CD4-positive, alpha-beta T cell treated with Interleukin-6 at 100 ng/mL for 8 hours (primary cell): ENCODE results near the gene KRT74.

Experiments used
- DNase-seq: peaks from one replicate; pipeline ENCODE4 v3.0.0-alpha.2; 2020; ENCODE audit warnings: mixed read lengths, low spot score

KRT74 gene

DNA sequence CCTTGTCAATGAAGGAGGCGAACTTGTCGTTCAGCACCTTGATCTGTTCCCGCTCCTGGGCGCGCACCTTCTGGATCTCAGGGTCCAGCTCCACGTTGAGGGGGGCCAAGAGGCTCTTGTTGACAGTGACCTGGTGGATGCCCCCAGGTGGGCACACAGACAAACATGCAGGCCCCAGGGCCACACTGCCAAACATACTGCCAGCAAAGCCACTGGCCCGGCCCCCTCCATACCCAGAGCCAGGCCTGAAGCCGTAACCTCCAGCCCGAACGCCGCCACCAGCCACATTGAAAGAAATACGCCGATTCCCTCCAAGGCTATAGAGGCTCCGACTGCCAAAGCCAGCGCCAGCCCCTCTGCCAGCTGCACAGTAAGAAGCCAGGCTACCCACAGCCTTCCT lies 337 bp downstream of the KRT74 start:
- DNase-seq, result no peak

DNA sequence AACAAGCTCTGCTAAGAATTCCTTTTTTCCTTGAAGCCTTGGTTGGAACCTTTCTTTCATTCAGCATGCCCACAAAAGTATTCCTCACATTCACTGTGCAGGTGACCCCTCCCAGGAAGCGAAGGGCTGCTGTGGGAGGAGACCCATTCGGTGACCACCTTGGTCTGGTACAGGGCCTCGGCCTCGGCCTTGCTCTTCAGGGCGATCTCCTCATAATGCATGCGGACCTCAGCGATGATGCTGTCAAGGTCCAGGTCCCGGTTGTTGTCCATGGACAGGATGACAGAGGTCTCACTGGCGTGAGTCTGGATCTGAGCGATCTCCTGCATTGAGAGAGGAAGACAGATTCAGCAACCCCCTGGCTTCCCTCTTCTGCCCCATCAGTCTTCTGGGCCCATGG lies 3.1 kb downstream of the KRT74 start:
- DNase-seq, result no peak

DNA sequence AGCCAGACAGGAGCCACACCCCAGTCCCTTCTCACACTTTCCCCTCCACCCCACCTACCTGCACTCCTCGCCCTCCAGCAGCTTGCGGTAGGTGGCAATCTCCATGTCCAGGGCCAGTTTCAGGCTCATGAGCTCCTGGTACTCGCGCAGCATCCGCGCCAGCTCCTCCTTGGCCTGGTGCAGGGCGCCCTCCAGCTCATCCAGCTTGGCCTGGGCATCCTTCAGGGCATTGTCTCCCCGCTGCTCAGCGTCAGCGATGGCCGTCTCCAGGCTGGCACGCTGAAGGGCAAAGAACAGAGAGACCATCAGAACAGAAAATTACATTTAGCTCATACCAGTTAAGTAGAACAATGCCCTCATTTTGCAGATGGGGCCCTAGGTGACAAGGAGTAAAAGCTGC lies 5.5 kb downstream of the KRT74 start:
- DNase-seq, result no peak

- peak; percentile 7 for DNase-seq
Measured at GRCh38 chr12:52566847-52567291, 6.8 kb downstream of the KRT74 start.

GRCh38 chr12:52564582-52564981 lies 9.1 kb downstream of the KRT74 start:
- DNase-seq, result no peak

DNA sequence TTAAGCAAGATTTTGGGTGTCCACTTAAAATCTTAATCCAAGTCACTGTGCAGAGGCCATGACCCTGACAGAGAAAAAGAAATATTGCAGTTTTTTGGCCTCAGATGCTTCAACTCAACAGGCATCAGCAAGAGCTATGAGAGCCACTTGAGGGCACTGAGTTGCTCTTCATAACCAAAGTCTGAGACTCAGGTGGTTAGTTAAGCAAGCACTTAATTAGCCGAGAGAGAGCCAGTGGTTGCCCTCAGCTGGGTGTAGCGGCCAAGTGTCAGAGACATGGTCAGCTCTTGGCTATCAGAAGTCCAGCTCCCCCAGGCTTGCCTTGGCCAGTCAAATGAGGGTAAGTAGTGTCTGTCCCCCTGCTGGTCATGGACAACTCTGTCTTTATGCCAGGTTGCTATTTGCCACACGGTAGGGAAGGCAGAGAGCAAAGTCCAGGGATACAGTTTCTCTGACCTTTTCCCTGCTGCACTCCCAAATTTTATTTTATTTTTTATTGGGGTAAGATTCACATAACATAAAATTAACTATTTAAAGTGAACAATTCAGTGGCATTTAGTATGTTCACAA lies 11.7 kb downstream of the KRT74 start:
- DNase-seq, result no peak

GRCh38 chr12:52559979-52560378 lies 13.7 kb downstream of the KRT74 start:
- DNase-seq, result no peak

GRCh38 chr12:52558781-52559445 lies 14.7 kb downstream of the KRT74 start:
- no peak for DNase-seq

- no peak for DNase-seq
Measured at GRCh38 chr12:52557476-52557875, 16.2 kb downstream of the KRT74 start.

DNA sequence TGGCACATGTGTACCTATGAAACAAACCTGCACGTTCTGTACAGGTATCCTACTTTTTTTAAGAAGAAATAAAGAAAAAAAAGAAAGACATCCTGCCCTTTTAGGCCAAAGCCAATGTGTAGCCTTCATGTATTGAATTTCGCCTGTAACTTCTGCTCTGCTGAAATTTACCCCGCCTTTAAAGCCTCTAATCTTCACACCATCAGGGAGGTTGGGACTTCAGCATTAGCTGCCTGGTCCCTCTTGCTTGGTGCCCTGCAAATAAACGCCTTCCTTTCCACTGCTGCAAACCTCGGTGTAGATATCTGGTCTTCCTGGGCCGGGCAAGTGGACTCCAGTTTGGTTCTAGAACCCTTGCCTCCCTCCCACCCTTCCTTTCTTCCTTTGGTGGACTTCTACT lies 18.1 kb downstream of the KRT74 start:
- no peak for DNase-seq

DNA sequence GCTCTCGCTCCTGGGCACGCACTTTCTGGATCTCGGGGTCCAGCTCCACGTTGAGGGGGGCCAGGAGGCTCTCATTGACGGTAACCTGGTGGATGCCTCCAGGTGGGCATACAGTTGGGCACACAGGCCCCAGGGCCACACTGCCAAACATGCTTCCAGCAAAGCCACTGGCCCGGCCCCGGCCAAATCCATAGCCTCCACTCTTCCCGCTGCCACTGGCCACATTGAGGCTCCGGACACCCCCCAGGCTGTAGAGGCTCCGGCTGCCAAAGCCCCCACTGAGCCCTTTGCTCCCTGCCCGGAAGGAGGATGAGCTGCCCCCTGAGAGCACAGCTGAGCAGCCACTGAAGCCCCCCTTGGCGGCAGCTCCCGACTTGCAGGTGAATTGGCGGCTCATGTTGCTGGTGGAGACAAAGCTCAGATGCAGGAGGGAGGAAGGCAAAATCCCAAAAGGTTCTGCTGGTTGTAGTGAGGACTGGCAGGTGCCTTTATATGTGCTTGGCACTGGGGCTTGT lies 20.9 kb downstream of the KRT74 start, which contains the start of gene KRT71:
Gene KRT71, minus strand, starts transcription at position 465 of the 515 bp plus-strand sequence. Its CDS starts 68 bp downstream, at position 397.
- DNase-seq, result no peak

GRCh38 chr12:52552055-52552454 lies 21.6 kb downstream of the KRT74 start:
- no peak for DNase-seq

DNA sequence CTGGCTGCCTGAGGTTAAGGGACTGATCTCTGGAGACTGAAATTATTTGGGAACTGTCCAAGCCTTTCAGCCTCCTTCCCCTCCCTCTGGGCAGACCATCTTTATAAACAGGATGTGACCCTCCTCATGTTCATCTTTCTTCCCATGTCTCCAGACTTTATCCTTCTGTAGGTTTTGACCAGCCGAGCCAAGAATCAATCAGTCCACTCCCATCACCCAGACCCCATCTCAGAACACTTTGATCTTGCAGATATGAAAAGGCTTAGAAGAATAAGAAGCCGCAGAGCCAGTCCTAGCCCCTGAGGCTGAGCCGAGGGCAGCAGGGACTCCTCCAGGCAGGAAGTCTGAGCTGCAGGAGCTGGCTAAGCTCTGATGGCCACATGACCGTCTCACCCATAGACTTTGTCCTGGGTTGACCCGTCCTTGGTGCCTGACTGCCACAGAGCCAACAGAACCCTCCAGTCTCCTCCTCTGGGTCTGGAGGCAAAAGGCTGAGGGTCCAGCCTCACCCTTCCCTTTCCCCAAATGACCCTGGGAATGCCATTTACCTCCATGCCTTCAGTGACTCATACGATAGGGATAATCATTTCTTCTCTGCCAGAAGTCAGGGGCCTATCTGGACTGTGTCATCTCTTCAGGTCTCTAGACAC lies 22.3 kb downstream of the KRT74 start:
- no peak for DNase-seq

DNA sequence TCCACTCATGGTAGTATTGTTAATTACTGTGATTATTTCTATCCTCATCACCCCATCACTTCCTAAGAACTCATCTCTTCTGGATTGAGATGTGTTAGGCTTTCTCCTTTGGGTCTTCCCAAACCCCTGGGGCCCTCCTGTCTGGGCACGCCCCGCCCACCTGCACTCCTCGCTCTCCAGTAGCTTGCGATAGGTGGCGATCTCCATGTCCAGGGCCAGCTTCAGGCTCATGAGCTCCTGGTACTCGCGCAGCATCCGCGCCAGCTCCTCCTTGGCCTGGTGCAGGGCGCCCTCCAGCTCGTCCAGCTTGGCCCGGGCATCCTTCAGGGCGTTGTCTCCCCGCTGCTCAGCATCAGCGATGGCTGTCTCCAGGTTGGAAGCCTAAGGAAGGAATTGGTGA lies 27.5 kb downstream of the KRT74 start:
- no peak for DNase-seq

DNA sequence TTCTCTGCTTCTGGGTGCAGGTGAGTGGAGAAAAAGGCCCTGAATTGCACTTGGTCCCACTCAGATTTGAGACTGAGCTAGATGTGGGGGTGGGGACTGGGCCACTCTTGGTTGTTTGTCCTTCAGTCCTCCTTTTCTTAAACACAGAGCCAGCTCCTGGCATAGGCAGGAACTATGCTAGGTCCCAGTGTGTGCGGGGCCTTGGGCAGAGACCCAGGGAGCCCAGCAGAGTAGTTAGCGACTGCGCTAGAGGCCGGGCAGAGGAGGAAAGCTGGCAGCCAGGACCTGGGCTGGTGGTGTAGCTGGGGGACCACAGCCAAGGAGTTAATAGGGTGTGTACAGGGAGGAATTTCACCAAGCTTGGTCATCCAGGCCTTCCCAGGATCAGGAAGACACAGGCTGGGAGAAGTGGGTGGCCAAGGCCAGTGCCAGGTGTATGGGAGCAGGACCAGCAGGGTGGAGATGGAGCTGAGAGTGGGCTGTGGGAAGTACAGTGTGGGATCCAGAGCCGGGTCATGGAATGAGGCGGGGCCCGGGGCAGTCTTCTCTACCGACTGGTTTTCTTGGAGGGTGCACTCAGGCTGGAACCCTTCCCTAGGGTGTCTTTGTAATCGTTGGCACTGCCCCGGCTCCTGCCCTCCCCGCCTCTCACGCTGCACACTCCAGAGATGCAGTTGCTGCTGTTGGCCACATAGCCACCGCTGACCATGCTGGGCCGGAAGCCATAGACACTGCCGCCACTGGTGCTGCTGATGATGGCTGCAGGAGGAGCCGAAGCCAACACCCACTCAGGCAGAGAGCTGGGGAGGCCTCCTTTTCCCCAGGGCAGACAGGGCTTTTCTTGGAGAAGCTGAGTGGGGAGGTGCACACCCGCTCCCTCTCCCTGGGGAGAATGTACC lies 29.4 kb downstream of the KRT74 start:
- no peak for DNase-seq

GRCh38 chr12:52542785-52543318 lies 30.8 kb downstream of the KRT74 start:
- no peak for DNase-seq

- no peak for DNase-seq
Measured at GRCh38 chr12:52542157-52542556, 31.5 kb downstream of the KRT74 start.

DNA sequence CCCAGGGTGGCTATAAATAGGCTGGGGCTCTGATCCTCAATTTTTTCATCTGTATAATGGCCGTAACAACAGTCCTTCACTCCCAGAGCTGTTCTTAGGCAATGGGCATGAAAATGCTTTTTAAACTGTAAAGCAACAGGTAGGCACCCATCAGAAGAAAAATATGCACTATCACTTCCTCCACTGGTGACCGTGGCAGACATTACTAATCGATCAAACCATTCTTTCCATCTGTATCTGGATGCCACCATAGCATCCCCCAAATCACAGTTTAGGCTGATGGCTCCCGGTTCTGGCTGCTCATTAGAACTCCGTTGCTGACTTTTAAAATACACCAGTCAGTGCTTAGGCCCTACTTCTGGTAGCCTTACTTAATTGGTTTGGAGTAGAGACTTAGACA lies 31.9 kb downstream of the KRT74 start:
- DNase-seq, result no peak

GRCh38 chr12:52540531-52540930 lies 33.1 kb downstream of the KRT74 start:
- no peak for DNase-seq

GRCh38 chr12:52539821-52540173 lies 33.8 kb downstream of the KRT74 start:
- DNase-seq, result no peak

DNA sequence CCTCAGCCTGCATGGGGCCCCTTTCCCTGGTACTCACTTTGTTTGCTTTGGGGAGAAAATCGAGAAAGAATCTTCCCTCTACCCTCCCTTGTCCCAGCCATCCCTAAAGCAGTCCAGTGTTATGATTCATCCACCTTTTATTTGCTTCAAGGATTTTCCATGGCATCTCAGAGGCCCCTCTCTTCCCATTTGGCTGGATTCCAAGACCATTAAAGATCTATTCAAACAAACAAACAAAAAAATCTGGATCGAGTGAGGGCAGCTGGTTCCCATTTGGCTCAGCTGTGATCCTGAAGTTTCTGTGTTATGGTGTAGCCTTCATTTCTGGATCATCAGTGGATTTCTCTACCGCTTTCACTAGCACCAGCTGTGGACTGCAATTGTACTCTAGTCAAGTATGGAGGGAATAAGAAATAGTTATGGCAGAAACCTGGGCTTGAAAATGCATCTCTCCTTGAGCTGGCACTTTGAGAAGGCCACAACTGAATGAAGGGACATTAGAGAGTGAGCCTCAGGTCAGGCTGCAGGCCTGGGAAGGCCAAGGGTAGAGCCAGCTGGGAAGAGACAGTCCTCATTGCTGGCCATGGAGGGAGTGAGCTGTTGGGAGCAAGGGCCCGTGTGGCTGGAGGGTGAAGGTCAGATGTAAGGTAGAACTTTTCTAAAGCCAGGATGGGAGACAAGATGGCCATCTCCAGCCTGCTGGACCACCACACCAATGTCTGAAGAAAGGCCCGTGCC lies 34.4 kb downstream of the KRT74 start:
- DNase-seq, result no peak
